Activated CD8-positive, alpha-beta memory T cell treated with anti-CD3 and anti-CD28 coated beads, Interleukin-2, amount 50 U/mL, for 24 hours (primary cell): ENCODE results near the gene DYNLT2.
"Not testable (repeated sequence)": the region's sequence is repeated elsewhere in the genome, so short reads cannot be mapped to it uniquely, and the experiment has no call there.

Source experiments
- DNase-seq: peaks from one replicate; pipeline ENCODE4 v3.0.0-alpha.2; 2020; ENCODE audit errors: extremely low read depth

The DYNLT2 gene

DNA sequence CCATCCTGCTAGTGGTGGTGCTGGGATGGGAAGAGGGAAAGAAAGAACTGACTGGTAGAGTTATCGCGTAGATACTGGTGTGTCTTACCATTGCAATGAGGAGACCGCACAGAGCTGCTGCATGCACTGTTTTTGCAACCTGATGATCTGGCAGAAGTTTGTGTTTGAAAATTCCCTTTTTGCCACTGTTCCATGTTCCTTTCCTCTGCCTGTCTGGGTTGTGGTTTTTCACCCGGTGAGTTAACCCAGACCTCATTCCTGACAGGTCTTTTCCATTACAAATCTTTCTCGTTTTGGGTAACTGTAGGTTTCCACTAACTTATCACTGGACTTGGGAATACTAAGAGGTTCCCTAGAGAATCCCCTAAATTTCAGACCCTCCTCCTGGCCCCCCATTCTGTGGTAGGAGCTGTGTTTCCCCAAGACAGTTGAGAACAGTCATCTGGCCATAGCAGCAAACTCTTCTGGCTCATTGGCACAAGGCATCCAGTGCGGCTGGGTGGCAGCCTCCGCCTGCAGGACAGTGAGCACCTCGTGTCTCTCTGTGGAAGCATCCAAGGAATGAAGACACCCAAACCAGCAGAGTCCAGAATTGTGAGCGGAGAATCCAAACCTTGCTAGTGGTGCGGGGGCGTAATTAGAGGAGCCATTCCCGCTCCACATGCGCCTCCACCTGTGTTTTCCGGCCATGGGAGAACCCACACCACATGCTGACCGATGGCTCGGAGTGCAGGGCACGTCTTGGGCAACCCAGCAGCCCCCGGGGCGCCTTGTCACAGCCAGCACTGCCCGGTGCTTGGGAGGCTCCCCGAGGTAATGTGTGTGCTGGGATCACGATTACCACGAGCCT is 32.8 kb upstream of the DYNLT2 start:
- no peak for DNase-seq

DNA sequence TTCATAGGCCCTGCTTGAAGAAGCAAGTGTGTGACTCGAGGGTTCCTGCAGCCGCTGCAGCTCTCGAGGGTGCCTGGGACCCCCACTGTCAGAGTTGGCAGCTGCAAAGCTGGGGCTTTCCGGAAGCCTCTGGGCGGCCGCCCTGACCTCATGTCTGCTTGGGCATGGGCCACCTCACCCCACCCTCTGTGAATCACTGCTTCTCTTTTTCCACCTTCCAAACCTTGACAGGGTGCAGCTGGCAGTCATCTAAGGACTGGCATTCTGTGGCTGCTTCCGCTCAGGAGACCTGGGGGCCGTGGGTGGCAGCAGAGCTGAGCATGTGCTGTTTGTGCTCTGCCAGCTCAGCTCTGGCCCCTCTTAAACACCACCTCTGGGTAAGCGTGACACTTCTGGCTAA is 32.0 kb upstream of the DYNLT2 start:
- no peak for DNase-seq

DNA sequence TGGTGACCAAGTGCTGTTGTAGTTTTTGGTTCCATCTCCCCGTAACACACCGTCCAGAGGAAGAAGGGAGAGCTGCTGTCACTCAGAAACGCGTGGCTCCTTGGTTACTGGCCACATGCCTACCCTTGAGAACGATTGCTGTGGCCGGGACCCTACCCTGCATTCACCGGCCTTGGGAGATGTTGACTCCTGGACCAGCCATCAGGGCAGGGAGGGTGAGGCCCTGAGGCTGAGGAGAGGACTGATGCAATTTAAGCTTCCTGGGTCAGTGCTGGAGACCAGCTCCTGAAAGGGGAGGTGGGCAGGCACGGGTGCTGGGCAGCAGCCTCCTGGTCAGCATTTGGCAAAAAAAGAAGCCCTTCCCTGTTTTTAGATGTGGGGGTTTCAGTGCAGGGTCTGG is 31.6 kb upstream of the DYNLT2 start:
- DNase-seq, result no peak

DNA sequence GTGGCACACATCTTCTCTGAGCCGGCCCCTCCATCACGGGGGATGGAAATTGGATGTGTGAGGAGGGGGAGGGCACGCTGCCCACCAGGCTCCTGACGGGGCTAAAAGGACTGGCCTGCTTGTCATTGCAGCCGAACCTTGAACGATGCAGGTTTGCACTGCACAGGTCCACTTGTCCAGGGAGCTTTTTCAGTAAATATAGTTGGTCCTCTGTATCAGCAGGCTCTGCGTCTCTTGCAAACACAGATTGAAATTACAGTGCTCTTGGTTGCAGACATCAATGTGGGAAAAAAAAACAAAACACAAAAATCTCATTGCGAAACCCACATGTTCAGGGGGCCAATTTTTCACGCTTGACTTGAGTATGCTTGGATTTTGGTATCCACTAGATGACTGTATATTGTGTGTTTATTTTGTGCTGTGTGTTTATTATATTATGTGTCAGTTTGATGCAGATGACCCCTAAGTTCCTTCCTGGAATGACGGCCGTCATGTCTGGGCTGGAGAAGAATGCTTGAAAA is 29.3 kb upstream of the DYNLT2 start:
- DNase-seq, result no peak

DNA sequence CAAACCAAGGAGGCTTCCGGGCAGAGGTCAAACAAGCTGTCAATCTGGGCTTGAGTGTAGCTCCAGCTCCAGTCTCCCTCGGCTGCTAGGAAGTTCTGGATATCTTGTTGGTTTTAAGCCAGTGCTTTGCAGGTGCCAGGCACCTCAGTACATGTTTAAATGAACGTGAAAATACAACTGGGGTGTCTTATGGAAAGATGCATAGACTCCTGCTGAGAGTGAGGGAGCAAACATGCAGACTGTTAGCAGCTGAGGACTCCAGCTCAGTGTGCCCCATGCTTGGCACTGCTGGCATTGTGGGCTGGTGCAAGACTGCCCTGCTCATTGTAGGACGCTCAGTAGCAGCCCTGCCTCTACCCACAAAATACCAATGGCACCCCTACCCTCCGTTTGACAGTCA is 28.5 kb upstream of the DYNLT2 start:
- no peak for DNase-seq

DNA sequence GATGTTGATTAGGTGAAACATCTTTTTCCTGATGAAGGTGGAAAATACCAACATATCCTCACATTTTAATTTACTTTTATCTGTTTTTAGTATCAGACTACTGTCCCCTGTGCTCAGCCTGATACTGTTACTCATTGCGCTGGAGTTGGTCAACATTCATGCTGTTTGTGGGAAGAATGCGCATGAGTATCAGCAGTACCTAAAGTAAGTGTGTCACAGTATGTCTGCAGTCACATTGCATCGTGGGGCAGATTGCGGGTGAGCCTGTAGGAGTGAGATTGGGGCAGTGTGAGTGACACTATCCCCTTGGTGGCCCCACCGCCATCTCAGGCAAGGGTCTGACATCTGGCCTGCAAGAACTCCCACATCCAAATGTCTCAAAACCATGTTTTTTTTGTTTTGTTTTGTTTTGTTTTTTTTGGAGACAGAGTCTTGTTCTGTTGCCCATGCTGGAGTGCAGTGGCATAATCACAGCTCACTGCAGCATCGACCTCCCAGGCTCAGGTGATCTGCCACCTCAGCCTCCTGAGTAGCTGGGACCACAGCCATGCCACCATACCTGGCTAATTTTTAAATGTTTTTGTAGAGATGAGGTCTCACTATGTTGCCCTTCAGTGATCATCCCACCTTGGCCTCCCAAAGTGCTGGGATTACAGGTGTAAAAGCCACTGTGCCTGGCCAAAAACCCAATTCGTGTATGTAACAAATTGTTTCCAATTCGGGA is 27.9 kb upstream of the DYNLT2 start:
- no peak for DNase-seq

GRCh38 chr6:169778646-169779045 is 27.3 kb upstream of the DYNLT2 start:
- no peak for DNase-seq

- DNase-seq, result no peak
Measured at GRCh38 chr6:169777896-169778295, 26.5 kb upstream of the DYNLT2 start.

GRCh38 chr6:169776379-169776778 is 25.0 kb upstream of the DYNLT2 start:
- DNase-seq, result no peak

- DNase-seq, result no peak
Measured at GRCh38 chr6:169775321-169775720, 23.9 kb upstream of the DYNLT2 start.

- no peak for DNase-seq
Measured at GRCh38 chr6:169774347-169774746, 23.0 kb upstream of the DYNLT2 start.

DNA sequence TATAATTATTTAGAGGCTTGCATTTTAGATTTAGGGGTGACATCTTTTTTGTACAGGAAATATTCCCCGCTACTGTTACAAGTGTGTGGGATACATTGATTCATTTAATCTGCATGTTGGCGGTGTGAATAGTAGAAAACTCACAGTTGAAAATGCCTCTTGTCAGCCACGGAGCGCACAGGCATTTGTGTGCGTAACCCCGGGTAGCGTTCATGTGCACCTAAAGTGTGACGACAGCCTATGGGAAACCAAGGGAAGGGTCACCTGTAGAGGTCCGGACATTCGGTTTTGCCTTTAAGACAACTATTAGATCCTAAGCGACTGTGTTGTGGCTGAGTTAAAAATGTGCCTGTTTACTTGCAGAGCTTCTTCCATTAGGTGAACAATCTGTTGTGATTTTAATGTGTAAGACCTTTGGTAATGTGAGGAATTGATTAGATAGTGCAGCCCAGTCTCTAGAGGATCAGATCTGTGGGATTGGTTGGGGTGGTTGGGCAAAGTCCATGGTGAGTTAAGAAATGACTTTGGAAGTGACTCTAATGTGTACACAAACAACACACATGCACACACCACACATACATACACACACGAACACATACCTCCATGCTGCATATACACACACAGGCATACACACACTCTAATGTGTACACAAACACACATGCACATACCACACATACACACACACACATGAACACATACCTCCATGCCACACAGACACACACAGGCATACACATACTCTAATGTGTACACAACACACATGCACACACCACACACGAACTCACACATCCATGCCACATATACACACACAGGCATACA is 15.8 kb upstream of the DYNLT2 start:
- no peak for DNase-seq

- no peak for DNase-seq
Measured at GRCh38 chr6:169766232-169766631, 14.9 kb upstream of the DYNLT2 start.

- not testable (repeated sequence) for DNase-seq
Measured at GRCh38 chr6:169765789-169766188, 14.4 kb upstream of the DYNLT2 start.

- no peak for DNase-seq
Measured at GRCh38 chr6:169763881-169764280, 12.5 kb upstream of the DYNLT2 start.

GRCh38 chr6:169763308-169763707 is 11.9 kb upstream of the DYNLT2 start:
- no peak for DNase-seq

- DNase-seq, result no peak
Measured at GRCh38 chr6:169755162-169755561, 3.8 kb upstream of the DYNLT2 start.

DNA sequence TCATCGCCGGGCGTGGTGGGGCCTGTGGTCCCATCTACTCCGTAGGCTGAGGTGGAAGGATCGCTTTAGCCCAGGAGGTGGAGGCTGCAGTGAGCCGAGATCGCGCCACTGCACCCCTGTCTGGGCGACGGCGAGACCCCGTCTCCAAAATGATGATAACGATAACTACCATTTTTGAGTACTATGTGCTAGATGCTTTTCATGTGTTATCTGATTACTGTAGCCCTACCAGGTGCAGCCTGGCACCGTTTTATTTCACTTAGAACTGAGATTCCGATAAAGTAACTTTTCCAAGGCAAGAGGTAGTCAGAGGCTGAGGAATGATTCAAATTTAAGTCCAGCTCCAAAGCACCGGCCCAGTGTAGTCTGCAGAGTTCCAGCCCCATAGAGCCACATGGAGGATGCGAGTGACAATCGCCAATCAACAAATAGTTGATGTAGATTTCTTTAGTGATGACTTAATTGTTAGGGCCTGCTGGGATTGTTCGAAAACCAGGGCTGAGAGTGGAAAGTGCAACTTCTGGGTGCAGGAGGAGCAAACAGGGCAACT is 777 bp upstream of the DYNLT2 start:
- no peak for DNase-seq

- no peak for DNase-seq
Measured at GRCh38 chr6:169746556-169746955, 4.8 kb downstream of the DYNLT2 start.

GRCh38 chr6:169745405-169745804 is 6.0 kb downstream of the DYNLT2 start:
- no peak for DNase-seq

- no peak for DNase-seq
Measured at GRCh38 chr6:169741344-169741743, 10.0 kb downstream of the DYNLT2 start.

- no peak for DNase-seq
Measured at GRCh38 chr6:169738976-169739529, 12.3 kb downstream of the DYNLT2 start.
